ENCODE results near the gene PLXNB3.

PLXNB3 gene

GRCh38 chrX:153794018-153794896, 30.2 kb downstream of the PLXNB3 start, which contains the start of the genes IDH3G and SSR4:
IDH3G (minus strand) TSS chrX:153794375; CDS start chrX:153794326, 49 bp downstream.
SSR4 (plus strand) TSS chrX:153794668; CDS start chrX:153794688, 20 bp downstream.
- TF ChIP-seq POLR2AphosphoS5 (IDR thresholded peaks at IDR 0.05; ENCODE audit: low read depth, low read length) (peak; percentile 77), TAF1 (IDR thresholded peaks at IDR 0.05; ENCODE audit: borderline replicate concordance, insufficient read depth, low read length) (0 out of 2 replicates have a peak, but pooled peaks have one; percentile 13), FOXP2 (optimal IDR thresholded peaks at IDR 0.05; ENCODE audit: borderline replicate concordance, extremely low read depth, extremely low read length, insufficient read depth) (no peak)

GRCh38 chrX:153794897-153795816, 31.1 kb downstream of the PLXNB3 start:
- TF ChIP-seq TAF1 (IDR thresholded peaks at IDR 0.05; ENCODE audit: borderline replicate concordance, insufficient read depth, low read length): no peak
- no peak for TF ChIP-seq SIN3A (IDR thresholded peaks at IDR 0.05; ENCODE audit: borderline replicate concordance, insufficient read depth, low read length)
- no peak for TF ChIP-seq POLR2AphosphoS5 (IDR thresholded peaks at IDR 0.05; ENCODE audit: low read depth, low read length)
- TF ChIP-seq REST (IDR thresholded peaks at IDR 0.05; ENCODE audit: insufficient read depth in 1 of 2, low read depth in 2 of 2, low read length in 2 of 2): no peak

- TF ChIP-seq REST (IDR thresholded peaks at IDR 0.05; ENCODE audit: insufficient read depth in 1 of 2, low read depth in 2 of 2, low read length in 2 of 2) (no peak), POLR2AphosphoS5 (IDR thresholded peaks at IDR 0.05; ENCODE audit: low read depth, low read length) (no peak), SIN3A (IDR thresholded peaks at IDR 0.05; ENCODE audit: borderline replicate concordance, insufficient read depth, low read length) (no peak), FOXP2 (optimal IDR thresholded peaks at IDR 0.05; ENCODE audit: borderline replicate concordance, extremely low read depth, extremely low read length, insufficient read depth) (no peak), TAF1 (IDR thresholded peaks at IDR 0.05; ENCODE audit: borderline replicate concordance, insufficient read depth, low read length) (no peak)
Observed at GRCh38 chrX:153797415-153798015, 33.5 kb downstream of the PLXNB3 start.

GRCh38 chrX:153799326-153799725, 35.3 kb downstream of the PLXNB3 start:
- TF ChIP-seq POLR2AphosphoS5 (IDR thresholded peaks at IDR 0.05; ENCODE audit: low read depth, low read length): peak; percentile 27; the same call in 1 of the 2 replicates
- TF ChIP-seq TAF1 (IDR thresholded peaks at IDR 0.05; ENCODE audit: borderline replicate concordance, insufficient read depth, low read length): no peak

- TF ChIP-seq FOXP2 (optimal IDR thresholded peaks at IDR 0.05; ENCODE audit: borderline replicate concordance, extremely low read depth, extremely low read length, insufficient read depth) (no peak), POLR2AphosphoS5 (IDR thresholded peaks at IDR 0.05; ENCODE audit: low read depth, low read length) (no peak), REST (IDR thresholded peaks at IDR 0.05; ENCODE audit: insufficient read depth in 1 of 2, low read depth in 2 of 2, low read length in 2 of 2) (no peak), TAF1 (IDR thresholded peaks at IDR 0.05; ENCODE audit: borderline replicate concordance, insufficient read depth, low read length) (no peak), SIN3A (IDR thresholded peaks at IDR 0.05; ENCODE audit: borderline replicate concordance, insufficient read depth, low read length) (no peak)
Observed at GRCh38 chrX:153800177-153800722, 36.2 kb downstream of the PLXNB3 start.

Data from PFSK-1 (cell line).